ENCODE measurements around the gene OR7D2. TPM values are rescaled to one million over a fixed set of nuclear protein-coding genes. Genes with fewer than 3 reads are reported as not detected.

The OR7D2 gene
- total RNA-seq, 1 experiment from 2014 or later = not detected

DNA sequence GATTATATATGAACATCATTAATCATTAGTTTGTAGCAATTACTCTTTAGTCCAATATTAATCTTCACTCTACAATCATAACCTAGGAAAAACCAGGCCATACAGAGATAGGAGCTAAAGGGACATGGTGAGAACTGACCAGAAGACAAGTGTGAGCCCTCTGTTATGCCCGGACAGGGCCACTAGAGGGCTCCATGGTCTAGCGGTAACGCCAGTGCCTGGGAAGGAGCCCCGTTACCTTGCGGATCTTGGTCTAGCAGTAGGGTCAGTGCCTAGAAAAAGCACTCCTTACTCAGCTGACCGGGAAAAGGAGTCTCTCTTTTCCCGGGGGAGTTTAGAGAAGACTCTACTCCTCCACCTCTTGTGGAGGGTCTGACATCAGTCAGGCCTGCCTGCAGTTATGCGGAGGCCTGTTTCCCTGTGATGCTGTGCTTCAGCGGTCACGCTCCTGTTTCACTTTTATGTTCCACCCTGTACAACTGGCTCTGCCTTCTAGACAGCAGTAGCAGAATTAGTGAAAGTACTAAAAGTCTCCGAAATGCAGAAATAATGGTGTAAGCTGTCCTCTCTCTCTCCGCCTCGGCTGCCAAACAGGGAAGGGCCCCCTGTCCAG, 26.8 kb downstream of the OR7D2 start:
- peak; percentile 70 for DNase-seq (ENCODE audit: low read depth)

DNA sequence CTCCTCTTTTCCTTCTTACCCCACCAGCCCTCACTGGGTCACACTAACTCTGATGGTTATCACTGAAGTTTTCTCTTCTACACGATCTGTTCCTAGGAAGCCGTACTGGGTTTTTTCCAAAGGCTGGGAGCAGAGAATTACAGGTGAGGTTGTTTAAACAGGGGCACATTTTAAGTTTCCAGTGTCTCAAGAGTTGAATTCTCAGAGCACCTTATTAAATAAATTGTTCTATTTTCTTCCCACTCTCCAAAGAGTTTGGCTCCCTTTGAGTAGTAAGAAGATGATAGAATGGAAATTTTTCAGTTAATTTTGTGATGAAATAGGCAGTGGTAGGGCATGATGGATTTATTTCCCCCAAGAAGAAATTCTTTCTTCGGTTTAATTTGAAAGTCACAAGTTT, 40.7 kb downstream of the OR7D2 start, which contains the start of gene OR7D4:
TSS of gene OR7D4 (minus strand) at position 101 of the 400 bp plus-strand sequence. CDS start 4,752 bp downstream, outside the sequence.
- no peak for DNase-seq (ENCODE audit: low read depth)

Other genes starting within 250 kb of the OR7D2 start
- not detected in 2 replicates for gene MUC16, start 168.6 kb upstream of the OR7D2 start, total RNA-seq (2014; rRNA removed; shearing (Covaris generic))
- not detected in 2 replicates for gene OR1M1, start 91.9 kb upstream of the OR7D2 start, total RNA-seq (2014; rRNA removed; shearing (Covaris generic))
- not detected in 2 replicates for gene OR7G2, start 71.5 kb upstream of the OR7D2 start, total RNA-seq (2014; rRNA removed; shearing (Covaris generic))
- gene OR7G1, start 63.2 kb upstream of the OR7D2 start, total RNA-seq (2014; rRNA removed; shearing (Covaris generic)) = not detected in 2 replicates
- gene OR7G3, start 52.0 kb upstream of the OR7D2 start, total RNA-seq (2014; rRNA removed; shearing (Covaris generic)) = not detected in 2 replicates
- 14.0 and 15.3 TPM in 2 replicates for gene ZNF317, start 38.6 kb upstream of the OR7D2 start, total RNA-seq (2014; rRNA removed; shearing (Covaris generic))
- not detected in 2 replicates for gene OR7D4, start 40.6 kb downstream of the OR7D2 start, total RNA-seq (2014; rRNA removed; shearing (Covaris generic))
- gene OR7E24, start 72.0 kb downstream of the OR7D2 start, total RNA-seq (2014; rRNA removed; shearing (Covaris generic)) = not detected in 2 replicates
- 10.1 and 11.7 TPM in 2 replicates for gene ZNF699, start 130.9 kb downstream of the OR7D2 start, total RNA-seq (2014; rRNA removed; shearing (Covaris generic))
- 14.4 and 21.4 TPM in 2 replicates for gene ZNF559, start 145.2 kb downstream of the OR7D2 start, total RNA-seq (2014; rRNA removed; shearing (Covaris generic))
- gene ZNF177, start 184.0 kb downstream of the OR7D2 start, total RNA-seq (2014; rRNA removed; shearing (Covaris generic)) = 2.5 and 3.1 TPM in 2 replicates

Measured in RPMI7951 (cell line).